Stimulated activated CD8-positive, alpha-beta memory T cell treated with anti-CD3 and anti-CD28 coated beads, Interleukin-12 subunit alpha, Interleukin-12 subunit beta, amount 100 ng/mL, for 4 hours (primary cell): ENCODE measurements around the gene SERPINA1.
"Not testable (repeated sequence)": the region's sequence is repeated elsewhere in the genome, so short reads cannot be mapped to it uniquely, and the experiment has no call there.

ENCODE experiments used
- DNase-seq: peaks from one replicate; pipeline ENCODE4 v3.0.0-alpha.2; 2020; ENCODE audit warnings: low read depth

SERPINA1 gene

DNA sequence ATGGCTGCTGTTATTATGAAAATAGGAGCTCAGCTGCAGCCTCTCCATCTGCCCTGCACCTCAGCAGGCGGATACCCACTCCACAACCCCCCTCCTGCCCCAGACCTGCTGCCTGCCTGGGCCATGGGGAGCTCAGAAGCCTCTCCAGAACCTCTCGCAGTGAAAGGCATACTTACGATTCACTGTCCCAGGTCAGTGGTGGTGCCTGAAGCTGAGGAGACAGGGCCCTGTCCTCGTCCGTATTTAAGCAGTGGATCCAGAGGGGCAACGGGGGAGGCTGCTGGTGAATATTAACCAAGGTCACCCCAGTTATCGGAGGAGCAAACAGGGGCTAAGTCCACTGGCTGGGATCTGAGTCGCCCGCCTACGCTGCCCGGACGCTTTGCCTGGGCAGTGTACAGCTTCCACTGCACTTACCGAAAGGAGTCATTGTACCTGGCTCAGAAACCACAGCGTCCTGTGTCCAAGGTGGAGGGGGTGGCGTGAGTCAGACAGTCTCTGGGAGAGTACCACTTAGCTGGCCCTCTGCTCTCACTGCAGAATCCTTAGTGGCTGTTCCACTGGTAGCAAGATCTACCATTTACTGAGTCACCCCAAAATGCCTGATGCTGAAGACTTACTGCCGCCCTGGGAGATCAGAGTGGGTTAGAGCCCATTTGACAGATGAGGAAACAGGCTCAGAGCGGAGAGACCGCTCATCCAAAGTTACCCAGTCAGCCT, at the start of gene SERPINA1:
Gene SERPINA1 (minus strand): TSS at position 219 of the 720 bp plus-strand sequence. CDS start 5,365 bp downstream, outside the sequence.
- DNase-seq, result no peak

DNA sequence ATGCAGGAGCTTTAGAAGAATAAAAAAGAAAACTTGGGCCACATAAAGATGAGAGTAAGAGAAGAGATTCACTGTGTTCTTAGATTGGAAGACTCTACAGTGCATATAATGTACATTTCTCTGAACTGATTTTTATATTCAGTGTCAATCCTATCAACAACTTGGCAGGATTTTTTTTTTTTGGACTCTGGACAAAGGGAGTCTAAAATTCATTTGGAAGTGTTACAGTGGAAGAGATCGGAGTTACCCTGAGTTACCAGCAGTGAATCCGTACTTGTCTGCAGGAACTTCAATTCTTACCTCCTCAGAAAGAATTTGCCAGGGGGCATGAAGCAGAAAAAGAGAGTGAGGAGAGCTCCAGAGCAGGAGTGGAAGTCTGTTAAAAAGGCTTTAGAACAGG, 40.2 kb upstream of the SERPINA1 start:
- no peak for DNase-seq

DNA sequence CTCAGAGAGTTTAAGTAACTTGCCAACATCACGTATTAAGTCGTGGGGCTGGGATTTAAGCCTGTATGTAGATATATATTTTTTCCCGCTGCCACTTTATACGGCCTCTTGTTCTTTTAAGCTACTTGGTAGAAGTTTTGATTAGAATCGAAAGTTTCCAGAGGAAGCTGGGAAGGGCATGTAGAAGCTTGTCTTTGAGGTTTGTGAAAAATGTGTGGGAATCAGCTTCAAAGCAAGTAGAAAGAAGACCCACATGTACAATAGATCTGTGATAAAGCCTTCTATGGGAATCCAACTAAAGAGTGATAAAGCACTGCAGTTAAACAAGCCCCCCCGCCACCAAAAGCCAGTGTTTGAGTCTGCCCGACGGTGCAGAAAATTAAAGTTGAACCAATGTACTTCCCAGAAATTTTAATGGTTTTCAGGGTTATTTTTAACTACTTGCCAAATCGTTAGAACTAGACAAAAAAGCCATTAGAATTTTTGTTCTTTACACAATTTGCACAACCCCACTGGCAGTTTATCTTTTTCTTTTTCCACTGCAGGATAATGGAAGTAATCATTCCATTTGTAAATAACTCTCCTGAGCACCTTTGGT, 38.7 kb upstream of the SERPINA1 start:
- no peak for DNase-seq

DNA sequence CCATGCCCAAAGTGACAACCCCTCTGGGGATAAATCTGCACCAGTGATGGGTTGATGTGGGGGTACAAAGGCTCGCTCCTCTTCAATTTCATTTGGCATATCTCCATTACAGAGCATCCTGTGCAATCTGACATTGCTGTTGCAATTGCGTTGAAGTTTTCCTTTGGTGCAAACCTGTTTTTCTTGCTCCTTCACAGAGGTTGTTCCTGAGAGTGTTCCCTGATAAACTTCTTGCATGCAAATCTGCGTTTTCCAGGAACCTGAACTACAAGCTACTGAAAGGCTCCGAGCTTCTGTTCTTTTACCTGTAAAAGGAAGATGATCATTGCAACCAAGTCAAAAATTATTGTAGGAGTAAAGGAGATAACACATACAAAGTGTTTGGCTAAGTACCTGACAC, 38.1 kb upstream of the SERPINA1 start:
- no peak for DNase-seq

GRCh38 chr14:94424371-94424770, 36.0 kb upstream of the SERPINA1 start:
- DNase-seq, result no peak

DNA sequence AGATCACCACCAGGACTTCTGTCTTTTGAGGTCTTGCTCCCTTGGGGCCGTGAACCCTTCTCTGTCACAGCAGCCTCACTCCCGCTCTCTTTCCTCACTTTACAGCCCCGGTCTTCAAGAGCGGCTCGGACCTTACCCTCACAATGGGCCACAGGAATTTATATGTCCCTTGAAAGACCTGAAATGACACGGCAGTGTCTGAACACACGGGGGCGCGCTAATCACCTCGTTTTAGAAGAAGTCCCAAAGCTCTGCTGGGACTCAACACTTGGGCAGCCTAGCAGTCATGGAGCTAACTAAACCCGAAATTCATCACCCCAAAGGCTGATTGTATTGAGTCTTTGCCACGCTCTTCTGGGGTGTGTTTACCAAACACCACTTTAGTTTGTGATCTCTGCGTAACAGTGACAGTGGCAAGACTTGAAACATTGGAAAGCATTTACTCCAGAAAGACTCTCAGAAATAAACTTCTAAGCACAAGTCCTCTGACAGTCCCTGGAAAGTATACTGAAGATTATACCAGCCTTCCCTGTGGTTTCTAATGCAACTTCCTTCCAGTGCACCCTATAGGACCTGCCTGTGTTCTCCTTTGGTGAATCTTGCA, 35.2 kb upstream of the SERPINA1 start:
- DNase-seq, result no peak

DNA sequence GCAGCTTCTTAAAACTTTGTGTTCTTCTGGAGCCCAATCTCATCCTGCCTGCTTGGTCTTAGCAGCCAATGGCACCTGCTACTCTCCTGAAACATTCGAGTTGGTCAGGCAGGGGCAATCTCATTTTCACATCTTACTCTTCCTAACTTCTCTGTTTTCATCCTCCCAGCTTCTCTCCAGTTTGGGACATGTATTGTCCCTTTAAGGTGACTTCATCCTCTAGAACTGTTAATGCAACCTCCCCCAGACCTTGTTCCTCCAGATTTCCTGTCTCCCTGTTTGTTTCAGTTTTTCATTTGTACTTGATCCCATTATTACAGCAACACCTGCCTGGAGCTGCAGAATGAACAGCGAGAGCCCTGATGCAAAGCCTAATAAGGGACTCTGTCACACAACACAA, 32.9 kb upstream of the SERPINA1 start:
- no peak for DNase-seq

DNA sequence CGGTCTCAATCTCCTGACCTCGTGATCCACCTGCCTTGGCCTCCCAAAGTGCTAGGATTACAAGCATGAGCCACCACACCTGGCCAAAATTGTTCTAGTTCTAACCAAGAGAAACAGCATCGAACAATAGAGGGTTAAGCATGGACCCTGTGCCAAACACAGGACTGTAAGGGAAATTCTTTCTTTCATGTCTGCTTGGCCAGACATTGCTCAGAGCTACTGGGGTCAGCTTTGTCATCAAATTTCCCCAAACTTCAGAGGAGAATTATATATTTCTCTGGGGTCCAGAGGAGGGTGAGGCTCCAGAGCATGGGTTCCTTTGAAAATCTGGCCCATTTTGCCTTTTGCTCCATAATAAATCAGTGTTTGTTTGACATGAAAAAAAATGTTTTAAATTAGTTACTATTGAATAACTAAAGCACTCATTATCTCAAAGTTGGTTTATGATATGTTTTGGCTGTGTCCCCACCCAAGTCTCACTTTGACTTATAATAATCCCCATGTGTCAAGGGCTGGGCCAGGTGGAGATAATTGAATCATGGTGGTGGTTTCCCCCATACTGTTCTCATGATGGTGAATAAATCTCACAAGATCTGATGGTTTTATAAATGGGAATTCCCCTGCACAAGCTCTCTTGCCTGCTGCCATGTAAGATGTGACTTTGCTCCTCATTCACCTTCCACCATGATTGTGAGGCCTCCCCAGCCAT, 29.2 kb upstream of the SERPINA1 start:
- DNase-seq, result not testable (repeated sequence)

DNA sequence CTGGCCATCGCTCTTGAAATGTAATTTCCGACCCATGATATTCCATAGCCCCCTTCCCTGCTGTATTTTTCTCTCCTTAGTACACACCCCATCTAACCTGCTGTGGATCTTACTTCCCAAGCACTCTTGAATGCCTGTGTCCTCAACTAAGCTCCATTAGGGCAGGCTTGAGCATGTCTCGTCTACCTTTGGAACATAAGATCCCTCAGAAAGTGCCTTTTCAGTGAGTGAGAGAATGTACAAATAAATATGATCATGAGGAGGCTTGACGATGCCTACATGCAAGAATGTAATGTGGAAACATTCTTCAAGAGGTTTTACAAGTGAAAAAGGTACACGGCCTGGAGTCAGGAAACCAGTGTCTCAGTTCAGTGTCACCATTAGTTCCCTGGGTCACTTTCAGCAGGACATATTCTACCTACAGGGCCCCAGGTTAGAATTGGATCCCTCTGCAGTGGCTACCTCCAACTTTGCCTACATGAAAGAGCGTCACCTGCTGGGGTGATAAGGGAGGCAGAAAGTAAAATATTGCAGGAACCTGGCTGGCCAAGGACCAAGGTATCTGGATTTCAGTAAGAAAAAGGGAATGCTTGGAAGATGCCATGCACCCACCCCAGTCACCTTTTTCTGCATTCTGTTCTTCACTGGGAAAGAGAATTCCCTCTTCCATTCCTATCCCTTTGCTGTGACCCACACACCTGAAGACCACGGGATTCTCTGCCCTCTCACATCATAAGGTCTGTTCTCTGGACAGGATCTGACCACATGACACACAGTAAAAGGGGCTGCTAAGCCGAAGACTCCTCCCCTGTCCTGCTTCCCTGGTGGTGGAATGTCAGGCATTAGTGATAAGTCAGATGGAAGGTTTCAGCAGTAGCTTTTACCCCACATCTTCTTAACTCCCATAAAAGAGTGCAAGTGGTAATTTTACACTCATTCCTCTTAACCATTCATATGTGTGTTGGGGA, 24.6 kb upstream of the SERPINA1 start:
- DNase-seq, result no peak

GRCh38 chr14:94411638-94412037, 23.2 kb upstream of the SERPINA1 start:
- DNase-seq, result no peak

- DNase-seq, result not testable (repeated sequence)
Measured at GRCh38 chr14:94409430-94409829, 21.0 kb upstream of the SERPINA1 start.

DNA sequence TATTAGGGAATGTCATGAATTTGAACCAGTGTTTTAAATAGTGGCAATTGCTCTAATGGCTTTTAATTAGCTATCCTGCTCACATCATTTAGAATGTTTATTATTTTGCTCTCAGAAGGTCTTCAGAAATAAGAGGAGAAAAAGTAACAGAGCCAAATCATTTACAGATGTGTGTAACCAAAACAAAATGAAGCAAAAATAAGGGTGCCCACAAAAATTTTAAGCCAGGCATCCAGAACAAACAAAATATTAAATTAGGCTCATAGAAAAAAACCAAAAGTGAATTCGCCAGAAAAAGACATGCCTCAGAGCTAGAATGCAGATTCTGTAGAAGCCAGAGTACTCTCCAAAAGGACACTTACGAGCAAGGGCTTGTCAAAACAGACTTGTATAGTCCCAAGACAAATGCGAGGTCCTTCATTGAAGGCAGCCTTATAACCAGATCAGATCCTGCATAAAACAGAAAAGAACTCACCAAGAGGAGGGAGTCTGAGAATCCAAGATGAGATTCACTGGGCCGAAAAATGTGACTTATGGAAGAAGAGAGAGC, 20.2 kb upstream of the SERPINA1 start:
- DNase-seq, result no peak

DNA sequence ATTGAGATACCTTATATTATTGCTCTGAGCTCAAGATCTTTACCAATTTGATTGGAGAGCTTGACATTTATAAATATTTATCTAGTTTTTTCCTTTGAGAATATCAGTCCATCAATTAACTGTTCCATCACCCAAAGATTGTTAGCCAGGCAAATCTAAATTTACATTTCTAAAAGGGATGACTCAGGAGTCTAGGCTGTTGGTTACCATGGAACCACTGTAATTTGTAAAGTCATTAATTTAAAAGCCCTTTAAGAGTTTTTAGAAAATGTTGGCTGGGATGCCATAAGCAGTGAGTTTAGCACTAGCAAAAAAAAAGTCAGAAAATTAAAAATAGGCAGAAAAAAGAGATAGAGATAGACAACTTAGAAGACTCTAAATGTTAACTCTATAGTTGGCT, 19.5 kb upstream of the SERPINA1 start:
- no peak for DNase-seq

GRCh38 chr14:94406910-94407309, 18.5 kb upstream of the SERPINA1 start:
- no peak for DNase-seq

GRCh38 chr14:94405486-94405885, 17.1 kb upstream of the SERPINA1 start:
- no peak for DNase-seq

GRCh38 chr14:94404561-94404960, 16.2 kb upstream of the SERPINA1 start:
- no peak for DNase-seq

DNA sequence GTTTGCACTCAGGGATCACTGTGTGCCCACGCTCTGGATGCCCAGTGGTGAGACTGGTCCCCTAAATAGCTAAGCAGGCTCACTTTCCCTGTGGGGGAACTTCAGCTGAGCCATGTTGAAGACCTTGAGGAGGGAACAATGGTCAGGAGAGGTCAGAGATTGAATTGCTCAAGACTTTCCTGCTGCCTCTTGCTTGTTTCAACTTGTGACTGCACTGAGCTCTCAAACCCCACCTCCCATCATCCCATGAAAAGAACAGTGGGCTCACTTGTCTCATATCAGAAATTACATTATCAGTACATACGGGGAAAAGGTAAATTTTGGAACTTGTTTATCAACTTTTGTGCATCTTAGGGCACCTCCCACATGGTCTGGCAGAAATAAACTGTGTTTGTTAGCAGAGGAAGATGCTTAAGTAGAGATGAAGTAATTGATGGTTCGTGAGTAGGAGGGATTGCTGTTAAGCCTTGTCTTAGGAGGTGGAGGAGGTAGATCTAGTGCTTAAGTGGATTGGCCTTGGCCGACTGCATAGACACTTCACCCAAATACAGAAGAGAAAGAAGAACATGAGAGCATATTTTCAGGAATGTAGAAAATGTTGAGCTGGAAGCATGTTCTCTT, 15.0 kb upstream of the SERPINA1 start:
- no peak for DNase-seq

DNA sequence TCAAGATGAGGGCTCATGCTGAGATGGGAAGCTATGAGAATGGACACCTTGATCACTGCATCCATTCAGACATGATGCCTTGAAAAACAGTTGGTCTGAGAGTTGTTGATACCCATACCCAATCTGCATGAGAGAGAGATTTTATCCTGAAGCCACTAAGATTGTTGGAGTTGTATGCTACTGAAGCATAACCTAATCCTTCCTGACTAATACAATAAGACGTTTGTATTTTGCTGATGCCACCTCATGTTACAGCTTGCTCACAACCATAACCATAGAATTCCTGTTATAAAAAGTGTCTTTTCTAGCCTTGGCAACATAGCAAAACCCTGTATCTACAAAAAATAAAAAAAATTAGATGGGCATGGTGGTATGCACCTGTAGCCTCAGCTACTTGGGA, 12.7 kb upstream of the SERPINA1 start:
- DNase-seq, result no peak

- no peak for DNase-seq
Measured at GRCh38 chr14:94400422-94400841, 12.0 kb upstream of the SERPINA1 start.

- DNase-seq, result no peak
Measured at GRCh38 chr14:94398536-94398935, 10.1 kb upstream of the SERPINA1 start.

DNA sequence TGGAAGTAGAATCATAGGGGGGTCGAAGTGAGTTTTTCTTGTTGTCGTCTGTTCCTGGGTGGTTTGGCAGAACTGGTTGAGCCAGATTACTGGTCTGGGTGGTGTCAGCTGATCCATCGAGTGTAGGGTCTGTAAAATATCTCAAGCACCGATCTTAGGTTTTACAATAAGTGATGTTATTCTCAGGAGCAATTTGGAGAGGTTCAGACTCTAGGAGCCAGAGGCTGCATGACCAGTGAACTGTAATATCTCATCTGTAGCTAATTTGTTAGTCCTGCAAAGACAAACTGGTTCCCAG, 9.7 kb upstream of the SERPINA1 start:
- DNase-seq, result no peak
